ENCODE data around the gene APOH. TPM values are rescaled to one million over a fixed set of nuclear protein-coding genes. Genes with fewer than 3 reads are reported as not detected.

APOH gene
- total RNA-seq, 2 donors from 2014 or later, result not detected

DNA sequence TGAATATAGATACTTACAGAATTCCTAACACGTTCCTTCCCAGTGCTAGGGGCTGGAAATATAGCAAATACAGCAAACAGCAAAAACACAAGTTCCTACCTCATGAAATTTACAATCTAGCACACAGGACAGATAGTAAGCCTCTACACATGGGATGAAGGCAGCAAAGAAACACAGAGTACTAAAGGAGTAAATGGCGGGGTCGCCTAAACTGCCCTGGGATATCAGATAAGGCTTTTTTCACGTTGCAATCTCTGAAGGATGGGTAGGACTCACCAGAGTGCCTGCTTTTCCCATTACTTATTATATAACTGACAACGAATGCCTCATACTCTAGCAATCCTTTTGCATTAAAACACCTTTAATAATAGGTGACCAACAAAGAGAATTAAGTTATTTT, 57.1 kb downstream of the APOH start:
- Histone ChIP-seq H3K9me3 (no peaks in the 10 kb centered on the region), H3K4me1 (ENCODE audit: control insufficient read depth in 1 of 2, low read depth in 2 of 2) (no peaks in the 10 kb centered on the region), H3K27ac (no peak overlapping the region), H3K27me3 (replicated peaks; ENCODE audit: insufficient read depth) (no peaks in the 10 kb centered on the region), H3K36me3 (no peaks in the 10 kb centered on the region), H3K4me3 (no peak overlapping the region)
- TF ChIP-seq, protein P1, sequence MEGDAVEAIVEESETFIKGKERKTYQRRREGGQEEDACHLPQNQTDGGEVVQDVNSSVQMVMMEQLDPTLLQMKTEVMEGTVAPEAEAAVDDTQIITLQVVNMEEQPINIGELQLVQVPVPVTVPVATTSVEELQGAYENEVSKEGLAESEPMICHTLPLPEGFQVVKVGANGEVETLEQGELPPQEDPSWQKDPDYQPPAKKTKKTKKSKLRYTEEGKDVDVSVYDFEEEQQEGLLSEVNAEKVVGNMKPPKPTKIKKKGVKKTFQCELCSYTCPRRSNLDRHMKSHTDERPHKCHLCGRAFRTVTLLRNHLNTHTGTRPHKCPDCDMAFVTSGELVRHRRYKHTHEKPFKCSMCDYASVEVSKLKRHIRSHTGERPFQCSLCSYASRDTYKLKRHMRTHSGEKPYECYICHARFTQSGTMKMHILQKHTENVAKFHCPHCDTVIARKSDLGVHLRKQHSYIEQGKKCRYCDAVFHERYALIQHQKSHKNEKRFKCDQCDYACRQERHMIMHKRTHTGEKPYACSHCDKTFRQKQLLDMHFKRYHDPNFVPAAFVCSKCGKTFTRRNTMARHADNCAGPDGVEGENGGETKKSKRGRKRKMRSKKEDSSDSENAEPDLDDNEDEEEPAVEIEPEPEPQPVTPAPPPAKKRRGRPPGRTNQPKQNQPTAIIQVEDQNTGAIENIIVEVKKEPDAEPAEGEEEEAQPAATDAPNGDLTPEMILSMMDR (IDR thresholded peaks at IDR 0.05), result no peak
- ATAC-seq (ENCODE audit: insufficient number of reproducible peaks, low FRiP score, low read depth) (no peak), DNase-seq (ENCODE audit: low spot score) (no peak)

GRCh38 chr17:66171692-66172091, 57.5 kb downstream of the APOH start:
- no peak for ATAC-seq (ENCODE audit: insufficient number of reproducible peaks, low FRiP score, low read depth)
- TF ChIP-seq, protein P1 (IDR thresholded peaks at IDR 0.05), result no peak

DNA sequence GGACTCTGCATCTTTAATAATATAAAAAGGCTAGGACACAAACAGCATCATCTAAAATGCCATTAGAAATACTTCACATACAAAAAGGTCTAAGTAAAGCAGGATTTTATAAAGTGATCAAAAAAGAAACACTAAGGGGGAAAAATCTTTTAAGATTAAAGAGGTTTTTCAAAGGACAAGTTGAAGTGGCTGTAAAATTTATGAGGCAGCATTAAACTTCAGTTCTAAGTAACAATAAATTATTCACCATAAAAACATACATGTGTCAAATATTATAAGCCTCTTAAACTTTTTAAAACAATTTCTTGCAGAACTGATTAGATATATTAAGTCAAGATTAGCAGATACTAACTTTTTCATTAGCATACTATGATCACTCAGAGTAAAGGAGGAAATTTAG, 58.0 kb downstream of the APOH start:
- DNase-seq (ENCODE audit: low spot score), result no peak
- no peaks in the 10 kb centered on the region for H3K4me1 ChIP-seq (ENCODE audit: control insufficient read depth in 1 of 2, low read depth in 2 of 2)
- H3K36me3 ChIP-seq, result no peaks in the 10 kb centered on the region
- no peak overlapping the region for H3K27ac ChIP-seq
- no peak for ATAC-seq (ENCODE audit: insufficient number of reproducible peaks, low FRiP score, low read depth)
- no peaks in the 10 kb centered on the region for H3K27me3 ChIP-seq (replicated peaks; ENCODE audit: insufficient read depth)
- TF ChIP-seq, protein P1 (IDR thresholded peaks at IDR 0.05), result no peak
- no peaks in the 10 kb centered on the region for H3K9me3 ChIP-seq
- H3K4me3 ChIP-seq, result no peak overlapping the region

More at GRCh38 chr17:66171692-66172091, 57.5 kb downstream of the APOH start:
- DNase-seq (ENCODE audit: low spot score), result no peak
- no peaks in the 10 kb centered on the region for H3K4me1 ChIP-seq (ENCODE audit: control insufficient read depth in 1 of 2, low read depth in 2 of 2)
- no peak overlapping the region for H3K4me3 ChIP-seq
- H3K9me3 ChIP-seq, result no peaks in the 10 kb centered on the region
- H3K36me3 ChIP-seq, result no peaks in the 10 kb centered on the region
- H3K27ac ChIP-seq, result no peak overlapping the region
- H3K27me3 ChIP-seq (replicated peaks; ENCODE audit: insufficient read depth), result no peaks in the 10 kb centered on the region

DNA sequence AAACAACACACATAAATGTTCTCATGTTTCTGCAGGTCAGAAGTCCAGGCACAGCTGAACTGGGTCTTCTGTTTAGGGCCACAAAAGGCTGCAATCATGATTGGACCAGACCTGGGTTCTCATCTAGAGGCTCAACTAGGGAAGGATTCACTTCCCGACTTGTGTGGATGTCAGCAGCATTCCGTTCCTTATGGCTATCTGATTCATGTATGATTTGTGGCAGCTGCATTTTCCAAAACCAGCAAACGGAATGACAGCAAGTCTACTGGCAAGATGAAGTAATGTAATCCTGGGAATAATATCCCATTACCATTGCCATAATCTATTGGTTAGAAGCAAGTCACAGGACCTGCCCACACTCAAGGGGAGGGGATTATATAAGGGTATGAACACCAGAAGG, 59.4 kb downstream of the APOH start:
- ATAC-seq (ENCODE audit: insufficient number of reproducible peaks, low FRiP score, low read depth), result no peak
- Histone ChIP-seq H3K4me3 (no peak overlapping the region), H3K27ac (no peak overlapping the region), H3K4me1 (ENCODE audit: control insufficient read depth in 1 of 2, low read depth in 2 of 2) (no peaks in the 10 kb centered on the region), H3K9me3 (no peaks in the 10 kb centered on the region), H3K36me3 (no peaks in the 10 kb centered on the region), H3K27me3 (replicated peaks; ENCODE audit: insufficient read depth) (no peaks in the 10 kb centered on the region)
- no peak for DNase-seq (ENCODE audit: low spot score)
- TF ChIP-seq, protein P1 (IDR thresholded peaks at IDR 0.05), result no peak

DNA sequence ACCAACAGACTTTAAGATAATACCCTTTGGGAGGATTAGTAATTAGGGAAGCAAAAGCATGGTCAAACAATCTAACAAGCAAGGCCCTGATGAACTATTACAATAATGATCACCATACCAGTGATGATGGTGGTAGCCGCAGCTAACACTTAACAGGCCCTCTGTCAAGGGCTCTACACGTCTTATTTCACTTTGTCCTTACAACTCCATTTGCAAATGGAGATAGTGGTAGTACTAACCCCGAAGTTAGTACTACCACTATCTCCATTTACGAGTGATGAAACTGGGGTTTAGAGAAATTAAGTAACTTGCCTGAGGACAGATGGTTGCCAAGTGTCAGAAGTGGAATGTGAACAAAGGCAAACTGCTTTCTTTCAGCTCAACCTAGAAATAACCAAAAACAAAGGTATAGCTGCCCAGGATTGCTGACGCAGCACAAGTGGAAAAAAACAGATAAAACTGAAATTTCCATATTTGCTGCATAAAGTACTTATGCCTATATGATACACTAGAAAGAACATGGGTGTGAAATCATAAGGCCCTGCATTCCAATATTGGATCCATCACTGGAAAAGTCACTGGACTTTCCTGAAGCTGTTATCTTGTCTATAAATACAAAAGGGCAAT, 61.9 kb downstream of the APOH start:
- H3K27ac ChIP-seq, result no peak overlapping the region
- no peak overlapping the region for H3K4me3 ChIP-seq
- no peak for DNase-seq (ENCODE audit: low spot score)
- H3K9me3 ChIP-seq, result no peaks in the 10 kb centered on the region
- H3K27me3 ChIP-seq (replicated peaks; ENCODE audit: insufficient read depth), result no peaks in the 10 kb centered on the region
- no peaks in the 10 kb centered on the region for H3K4me1 ChIP-seq (ENCODE audit: control insufficient read depth in 1 of 2, low read depth in 2 of 2)
- no peaks in the 10 kb centered on the region for H3K36me3 ChIP-seq
- ATAC-seq (ENCODE audit: insufficient number of reproducible peaks, low FRiP score, low read depth), result no peak
- TF ChIP-seq, protein P1 (IDR thresholded peaks at IDR 0.05), result no peak

Measured in thoracic aorta (tissue), 2 donors.